Measurements from ENCODE around the gene TFPT.

DNA sequence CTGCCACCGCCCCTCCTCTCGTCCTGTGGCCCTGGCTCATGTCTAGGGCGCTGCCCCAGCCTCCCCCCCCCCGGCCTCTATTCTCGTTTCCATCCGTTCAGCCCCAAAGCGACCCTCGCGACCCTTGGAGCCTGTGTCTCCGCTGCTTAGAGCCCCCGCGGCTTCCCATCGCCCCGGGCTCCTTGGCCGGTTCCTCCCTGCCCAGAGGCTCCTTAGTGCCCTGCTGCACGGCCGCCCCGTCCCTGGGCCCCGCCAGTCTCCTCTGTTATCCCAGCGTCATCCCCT is 12.9 kb upstream of the TFPT start:
- TF ChIP-seq, protein P1, sequence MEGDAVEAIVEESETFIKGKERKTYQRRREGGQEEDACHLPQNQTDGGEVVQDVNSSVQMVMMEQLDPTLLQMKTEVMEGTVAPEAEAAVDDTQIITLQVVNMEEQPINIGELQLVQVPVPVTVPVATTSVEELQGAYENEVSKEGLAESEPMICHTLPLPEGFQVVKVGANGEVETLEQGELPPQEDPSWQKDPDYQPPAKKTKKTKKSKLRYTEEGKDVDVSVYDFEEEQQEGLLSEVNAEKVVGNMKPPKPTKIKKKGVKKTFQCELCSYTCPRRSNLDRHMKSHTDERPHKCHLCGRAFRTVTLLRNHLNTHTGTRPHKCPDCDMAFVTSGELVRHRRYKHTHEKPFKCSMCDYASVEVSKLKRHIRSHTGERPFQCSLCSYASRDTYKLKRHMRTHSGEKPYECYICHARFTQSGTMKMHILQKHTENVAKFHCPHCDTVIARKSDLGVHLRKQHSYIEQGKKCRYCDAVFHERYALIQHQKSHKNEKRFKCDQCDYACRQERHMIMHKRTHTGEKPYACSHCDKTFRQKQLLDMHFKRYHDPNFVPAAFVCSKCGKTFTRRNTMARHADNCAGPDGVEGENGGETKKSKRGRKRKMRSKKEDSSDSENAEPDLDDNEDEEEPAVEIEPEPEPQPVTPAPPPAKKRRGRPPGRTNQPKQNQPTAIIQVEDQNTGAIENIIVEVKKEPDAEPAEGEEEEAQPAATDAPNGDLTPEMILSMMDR (IDR thresholded peaks at IDR 0.05), result no peak
- no peak for TF ChIP-seq POLR2A (IDR thresholded peaks at IDR 0.05)
